Colonic mucosa (tissue), 4 donors: ENCODE measurements around the gene WNT9B. TPM values are rescaled to one million over a fixed set of nuclear protein-coding genes. Genes with fewer than 3 reads are reported as not detected.

Source experiments
- DNase-seq: peaks from one replicate; pipeline ENCODE4 v3.0.0-alpha.2; 2020
- H3K27ac ChIP-seq: fragments of 200-600 bp; one replicate; pipeline ENCODE4 v1.8.0; 2021
- H3K27me3 ChIP-seq: fragments of 200-600 bp; one replicate; pipeline ENCODE4 v1.8.0; 2021
- H3K36me3 ChIP-seq: fragments of 200-600 bp; one replicate; pipeline ENCODE4 v1.8.0; 2021
- H3K4me1 ChIP-seq: fragments of 200-600 bp; one replicate; pipeline ENCODE4 v1.8.0; 2021; ENCODE audit warnings: mild to moderate bottlenecking
- H3K4me3 ChIP-seq: fragments of 200-600 bp; one replicate; pipeline ENCODE4 v1.8.0; 2021
- H3K9ac ChIP-seq, 2 donors: one replicate each; pipeline ENCODE4 v1.7.0; 2013; ENCODE audit warnings: control low read depth in 2 of 2, low read depth in 2 of 2, low read length in 2 of 2
- H3K9me3 ChIP-seq: fragments of 200-600 bp; one replicate; pipeline ENCODE4 v1.8.0; 2021
- intact Hi-C: fragments of 100-400 bp; cut with DNase I; formaldehyde crosslinking; loops from one replicate; pipeline ENCODE4 v1.14.1; 2022
- total RNA-seq, 2 donors: library from RNA; stranded (reverse); fragmentation: NEBNext Ultra II Directional in 1 of 2; extraction: Animal tissue kit (Norgen Biotek cat#: 25700) in 1 of 2; gene quantifications; one replicate each; pipeline ENCODE4 v1.2.1, GENCODE V29; 2021
- TF ChIP-seq, protein P1 (sequence below): fragments of 200-600 bp; IDR thresholded peaks from one replicate; pipeline ENCODE4 v1.8.0; 2022; ENCODE audit warnings: antibody characterized with exemption, mild to moderate bottlenecking
- donor health status: healthy.
- donor health status: DM: no; HTN: no; CAD: no.
- donor health status: DM: no; HTN: no; CAD: no.

The WNT9B gene
- total RNA-seq, 2 donors from 2014 or later, result not detected

DNA sequence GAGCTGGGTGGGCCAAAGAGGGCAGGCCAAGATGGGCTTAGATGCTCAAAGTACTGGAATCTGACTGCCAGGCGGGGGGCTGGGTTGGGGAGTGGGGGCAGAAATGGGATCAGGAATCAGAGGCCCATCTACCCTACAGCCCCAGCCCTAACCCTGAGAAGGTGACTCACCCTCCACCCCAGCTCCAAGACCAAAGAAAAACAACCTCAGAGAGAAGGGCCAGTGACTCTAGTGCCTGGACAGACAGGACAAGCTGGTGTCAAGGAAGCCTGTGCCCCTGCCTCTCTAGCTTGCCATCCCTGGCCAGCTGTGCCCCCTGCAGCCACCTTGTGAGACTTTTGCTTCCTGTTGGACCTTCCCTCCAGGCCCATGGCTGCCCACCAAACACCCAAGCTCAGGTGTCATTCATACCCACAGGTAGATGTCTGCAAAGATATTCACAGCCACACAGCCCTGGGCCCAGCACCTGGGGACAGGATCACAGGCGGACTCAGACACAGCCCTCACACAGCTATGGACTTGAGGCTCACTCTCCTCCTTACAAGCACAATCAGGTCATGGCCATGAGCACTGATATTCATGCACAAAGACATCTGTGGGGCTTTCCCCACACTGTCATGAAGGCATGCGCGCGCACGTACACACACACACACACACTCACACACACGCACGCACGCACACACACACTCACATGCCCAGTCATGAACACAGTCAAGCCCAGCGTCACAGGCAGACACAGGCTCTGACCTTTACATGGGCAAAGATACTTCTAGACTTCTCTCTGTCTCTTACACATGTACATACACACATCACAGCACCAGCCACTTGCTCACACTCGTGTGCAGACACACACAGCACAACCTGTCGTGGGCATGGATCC lies 35.7 kb upstream of the WNT9B start:
- intact Hi-C loops, result no loop called here
- peaks cover 6% of the 10 kb centered on the region for H3K4me1 ChIP-seq

GRCh38 chr17:46817151-46817900 lies 34.1 kb upstream of the WNT9B start:
- H3K9ac ChIP-seq, result no peak overlapping the region
- no peak for DNase-seq
- H3K4me3 ChIP-seq, result no peak overlapping the region
- no peaks in the 10 kb centered on the region for H3K36me3 ChIP-seq
- H3K9me3 ChIP-seq, result no peaks in the 10 kb centered on the region
- TF ChIP-seq, protein P1, sequence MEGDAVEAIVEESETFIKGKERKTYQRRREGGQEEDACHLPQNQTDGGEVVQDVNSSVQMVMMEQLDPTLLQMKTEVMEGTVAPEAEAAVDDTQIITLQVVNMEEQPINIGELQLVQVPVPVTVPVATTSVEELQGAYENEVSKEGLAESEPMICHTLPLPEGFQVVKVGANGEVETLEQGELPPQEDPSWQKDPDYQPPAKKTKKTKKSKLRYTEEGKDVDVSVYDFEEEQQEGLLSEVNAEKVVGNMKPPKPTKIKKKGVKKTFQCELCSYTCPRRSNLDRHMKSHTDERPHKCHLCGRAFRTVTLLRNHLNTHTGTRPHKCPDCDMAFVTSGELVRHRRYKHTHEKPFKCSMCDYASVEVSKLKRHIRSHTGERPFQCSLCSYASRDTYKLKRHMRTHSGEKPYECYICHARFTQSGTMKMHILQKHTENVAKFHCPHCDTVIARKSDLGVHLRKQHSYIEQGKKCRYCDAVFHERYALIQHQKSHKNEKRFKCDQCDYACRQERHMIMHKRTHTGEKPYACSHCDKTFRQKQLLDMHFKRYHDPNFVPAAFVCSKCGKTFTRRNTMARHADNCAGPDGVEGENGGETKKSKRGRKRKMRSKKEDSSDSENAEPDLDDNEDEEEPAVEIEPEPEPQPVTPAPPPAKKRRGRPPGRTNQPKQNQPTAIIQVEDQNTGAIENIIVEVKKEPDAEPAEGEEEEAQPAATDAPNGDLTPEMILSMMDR, result no peak
- intact Hi-C loops, result no loop called here
- peaks cover 6% of the 10 kb centered on the region for H3K4me1 ChIP-seq
- peaks cover 57% of the 10 kb centered on the region for H3K27me3 ChIP-seq
- no peak overlapping the region for H3K27ac ChIP-seq

More for the DNA sequence above, 35.7 kb upstream of the WNT9B start:
- TF ChIP-seq, protein P1, result no peak
- DNase-seq, result no peak
- H3K27ac ChIP-seq, result no peak overlapping the region
- no peak overlapping the region for H3K4me3 ChIP-seq
- peaks cover 41% of the 10 kb centered on the region for H3K27me3 ChIP-seq
- no peaks in the 10 kb centered on the region for H3K9me3 ChIP-seq
- no peak overlapping the region for H3K9ac ChIP-seq
- H3K36me3 ChIP-seq, result no peaks in the 10 kb centered on the region

- H3K4me3 ChIP-seq, result no peak overlapping the region
- no peak for DNase-seq
- no peak overlapping the region for H3K27ac ChIP-seq
- no peak overlapping the region for H3K9ac ChIP-seq
- no peaks in the 10 kb centered on the region for H3K9me3 ChIP-seq
- intact Hi-C loops, result no loop called here
- TF ChIP-seq, protein P1, result no peak
- H3K27me3 ChIP-seq, result peaks cover 60% of the 10 kb centered on the region
- H3K36me3 ChIP-seq, result no peaks in the 10 kb centered on the region
- H3K4me1 ChIP-seq, result peaks cover 6% of the 10 kb centered on the region
Observed at GRCh38 chr17:46817901-46818209, 33.5 kb upstream of the WNT9B start.

DNA sequence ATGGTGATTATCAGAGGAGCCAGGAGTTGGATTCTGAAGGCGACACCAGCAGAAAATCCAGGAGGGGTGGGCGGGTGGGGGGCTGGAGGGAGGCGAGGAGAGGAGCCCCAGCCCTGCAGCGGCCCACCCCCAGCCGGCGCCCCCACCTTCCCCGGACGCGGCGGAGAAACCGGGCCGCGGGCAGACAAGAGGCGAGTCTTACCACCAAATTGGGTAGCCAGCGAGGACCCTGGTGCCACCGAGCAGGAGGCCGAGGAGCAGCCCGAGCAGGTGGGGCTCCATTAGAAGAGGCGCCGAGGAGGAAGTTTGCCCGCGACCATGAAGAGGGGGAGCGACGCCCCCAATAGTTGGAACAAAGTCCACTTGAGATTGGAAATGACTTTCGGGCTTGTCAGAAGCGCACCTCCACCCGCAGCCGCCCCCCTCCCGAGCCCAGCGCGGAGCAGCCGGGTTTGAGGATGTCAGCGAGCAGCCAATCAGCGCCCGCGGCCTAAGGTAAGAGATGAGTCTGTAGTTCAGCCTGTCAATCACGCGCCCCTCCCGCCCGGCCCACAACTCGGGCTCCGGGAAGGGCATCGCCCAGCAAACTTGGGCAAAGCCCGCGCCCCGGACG lies 33.0 kb upstream of the WNT9B start, which contains the start of gene WNT3:
Gene WNT3, minus strand, starts transcription at position 377 of the 613 bp plus-strand sequence. Its CDS starts 95 bp downstream, at position 282.
- H3K36me3 ChIP-seq, result no peaks in the 10 kb centered on the region
- no peak within 1 kb of the TSS for H3K27ac ChIP-seq
- TF ChIP-seq, protein P1, result no peak
- no peaks in the 10 kb centered on the region for H3K9me3 ChIP-seq
- peaks cover 6% of the 10 kb centered on the region for H3K4me1 ChIP-seq
- peak within 1 kb of the TSS; percentile 19 for H3K4me3 ChIP-seq
- no peak within 1 kb of the TSS for H3K9ac ChIP-seq
- H3K27me3 ChIP-seq, result peaks cover 60% of the 10 kb centered on the region
- intact Hi-C loops, result no loop called here
- DNase-seq, result no peak
